Measurements from ENCODE around the gene NEK7.

NEK7 gene

GRCh38 chr1:198244772-198245171, 88.0 kb downstream of the NEK7 start:
- DNase-seq (ENCODE audit: extremely low spot score), result no peak
- ChIA-PET CTCF (no interaction called here), POLR2A (no interaction called here)
- no peak for TF ChIP-seq TARDBP (IDR thresholded peaks at IDR 0.05)
- TF ChIP-seq ZNF384 (IDR thresholded peaks at IDR 0.05), result no peak
- no peak for TF ChIP-seq LEF1 (IDR thresholded peaks at IDR 0.05; ENCODE audit: borderline replicate concordance)
- TF ChIP-seq BHLHE40 (IDR thresholded peaks at IDR 0.05; ENCODE audit: borderline replicate concordance), result no peak
- TF ChIP-seq FOXK2 (IDR thresholded peaks at IDR 0.05), result no peak

GRCh38 chr1:198245379-198245778, 88.6 kb downstream of the NEK7 start:
- TF ChIP-seq FOXM1 (IDR thresholded peaks at IDR 0.05; ENCODE audit: borderline replicate concordance), result no peak
- no peak for TF ChIP-seq BHLHE40 (IDR thresholded peaks at IDR 0.05; ENCODE audit: borderline replicate concordance)
- TF ChIP-seq ZNF384 (IDR thresholded peaks at IDR 0.05), result no peak
- TF ChIP-seq L3MBTL2 (conservative IDR thresholded peaks at IDR 0.05), result no peak
- no peak for TF ChIP-seq PKNOX1 (IDR thresholded peaks at IDR 0.05)
- no peak for TF ChIP-seq ARNT (IDR thresholded peaks at IDR 0.05)
- no peak for TF ChIP-seq ELF4 (IDR thresholded peaks at IDR 0.05)
- TF ChIP-seq HDGF (IDR thresholded peaks at IDR 0.05; ENCODE audit: borderline replicate concordance), result no peak
- no peak for TF ChIP-seq SP1 (IDR thresholded peaks at IDR 0.05)
- TF ChIP-seq LEF1 (IDR thresholded peaks at IDR 0.05; ENCODE audit: borderline replicate concordance), result no peak
- TF ChIP-seq SUZ12 (IDR thresholded peaks at IDR 0.05), result no peak
- TF ChIP-seq FOXK2 (IDR thresholded peaks at IDR 0.05), result no peak
- no peak for TF ChIP-seq TARDBP (IDR thresholded peaks at IDR 0.05)
- no peak for TF ChIP-seq FOXA1 (IDR thresholded peaks at IDR 0.05)
- TF ChIP-seq CTBP1 (IDR thresholded peaks at IDR 0.05; ENCODE audit: borderline replicate concordance), result no peak
- TF ChIP-seq NFRKB (IDR thresholded peaks at IDR 0.05), result no peak
- POLR2A ChIA-PET, result no interaction called here
- DNase-seq (ENCODE audit: extremely low spot score), result no peak
- CTCF ChIA-PET, result no interaction called here

- CTCF ChIA-PET, result interaction anchor here (0.5 kb wide), 1 partner anchor 328 kb away, joined by 4 read pairs; no protein-coding TSS in a partner anchor
- TF ChIP-seq PKNOX1 (IDR thresholded peaks at IDR 0.05), result 0 out of 2 replicates have a peak, but pooled peaks have one; percentile 14
- TF ChIP-seq HDGF (IDR thresholded peaks at IDR 0.05; ENCODE audit: borderline replicate concordance), result no peak
- POLR2A ChIA-PET, result no interaction called here
- no peak for DNase-seq (ENCODE audit: extremely low spot score)
These were observed 89.5 kb downstream of the NEK7 start for GRCh38 chr1:198246337-198246736.

GRCh38 chr1:198253259-198253658, 96.5 kb downstream of the NEK7 start:
- ChIA-PET POLR2A (no interaction called here), CTCF (no interaction called here)
- TF ChIP-seq ARNT (IDR thresholded peaks at IDR 0.05), result no peak
- DNase-seq (ENCODE audit: extremely low spot score), result no peak

- CTCF ChIA-PET, result no interaction called here
- no peak for TF ChIP-seq TARDBP (IDR thresholded peaks at IDR 0.05)
- no peak for TF ChIP-seq ARNT (IDR thresholded peaks at IDR 0.05)
- no peak for TF ChIP-seq L3MBTL2 (conservative IDR thresholded peaks at IDR 0.05)
- TF ChIP-seq BHLHE40 (IDR thresholded peaks at IDR 0.05; ENCODE audit: borderline replicate concordance), result no peak
- TF ChIP-seq SUZ12 (IDR thresholded peaks at IDR 0.05), result no peak
- no peak for TF ChIP-seq CTBP1 (IDR thresholded peaks at IDR 0.05; ENCODE audit: borderline replicate concordance)
- no peak for TF ChIP-seq NFRKB (IDR thresholded peaks at IDR 0.05)
- no peak for TF ChIP-seq ZNF384 (IDR thresholded peaks at IDR 0.05)
- no peak for TF ChIP-seq LEF1 (IDR thresholded peaks at IDR 0.05; ENCODE audit: borderline replicate concordance)
- TF ChIP-seq SP1 (IDR thresholded peaks at IDR 0.05), result no peak
- TF ChIP-seq FOXM1 (IDR thresholded peaks at IDR 0.05; ENCODE audit: borderline replicate concordance), result no peak
- no peak for TF ChIP-seq HDGF (IDR thresholded peaks at IDR 0.05; ENCODE audit: borderline replicate concordance)
- TF ChIP-seq ELF4 (IDR thresholded peaks at IDR 0.05), result no peak
- no peak for TF ChIP-seq FOXA1 (IDR thresholded peaks at IDR 0.05)
- no peak for TF ChIP-seq FOXK2 (IDR thresholded peaks at IDR 0.05)
- no peak for TF ChIP-seq PKNOX1 (IDR thresholded peaks at IDR 0.05)
- POLR2A ChIA-PET, result no interaction called here
- DNase-seq (ENCODE audit: extremely low spot score), result no peak
These were observed 96.9 kb downstream of the NEK7 start for GRCh38 chr1:198253668-198254067.

GRCh38 chr1:198254521-198254920, 97.7 kb downstream of the NEK7 start:
- DNase-seq (ENCODE audit: extremely low spot score), result no peak
- TF ChIP-seq SP1 (IDR thresholded peaks at IDR 0.05) (no peak), ELF4 (IDR thresholded peaks at IDR 0.05) (no peak), CTBP1 (IDR thresholded peaks at IDR 0.05; ENCODE audit: borderline replicate concordance) (no peak), LEF1 (IDR thresholded peaks at IDR 0.05; ENCODE audit: borderline replicate concordance) (no peak)
- CTCF ChIA-PET, result no interaction called here
- POLR2A ChIA-PET, result no interaction called here

- no peak for DNase-seq (ENCODE audit: extremely low spot score)
- ChIA-PET POLR2A (no interaction called here), CTCF (no interaction called here)
- TF ChIP-seq L3MBTL2 (conservative IDR thresholded peaks at IDR 0.05), result no peak
- no peak for TF ChIP-seq CTBP1 (IDR thresholded peaks at IDR 0.05; ENCODE audit: borderline replicate concordance)
- no peak for TF ChIP-seq LEF1 (IDR thresholded peaks at IDR 0.05; ENCODE audit: borderline replicate concordance)
- TF ChIP-seq BHLHE40 (IDR thresholded peaks at IDR 0.05; ENCODE audit: borderline replicate concordance), result no peak
- TF ChIP-seq HDGF (IDR thresholded peaks at IDR 0.05; ENCODE audit: borderline replicate concordance), result no peak
- TF ChIP-seq ARNT (IDR thresholded peaks at IDR 0.05), result no peak
- TF ChIP-seq PKNOX1 (IDR thresholded peaks at IDR 0.05), result no peak
These were observed 98.2 kb downstream of the NEK7 start for GRCh38 chr1:198254948-198255347.
